ENCODE data around the gene LAG3. TPM values are rescaled to one million over a fixed set of nuclear protein-coding genes. Genes with fewer than 3 reads are reported as not detected.

The LAG3 gene
- total and polyA plus RNA-seq, 10 of the 15 experiments (the other 5 are each of a cell fraction or from before 2014, with no cell fraction given), result 0.52 to 4.2 (median 1.0) TPM; not detected in 1

DNA sequence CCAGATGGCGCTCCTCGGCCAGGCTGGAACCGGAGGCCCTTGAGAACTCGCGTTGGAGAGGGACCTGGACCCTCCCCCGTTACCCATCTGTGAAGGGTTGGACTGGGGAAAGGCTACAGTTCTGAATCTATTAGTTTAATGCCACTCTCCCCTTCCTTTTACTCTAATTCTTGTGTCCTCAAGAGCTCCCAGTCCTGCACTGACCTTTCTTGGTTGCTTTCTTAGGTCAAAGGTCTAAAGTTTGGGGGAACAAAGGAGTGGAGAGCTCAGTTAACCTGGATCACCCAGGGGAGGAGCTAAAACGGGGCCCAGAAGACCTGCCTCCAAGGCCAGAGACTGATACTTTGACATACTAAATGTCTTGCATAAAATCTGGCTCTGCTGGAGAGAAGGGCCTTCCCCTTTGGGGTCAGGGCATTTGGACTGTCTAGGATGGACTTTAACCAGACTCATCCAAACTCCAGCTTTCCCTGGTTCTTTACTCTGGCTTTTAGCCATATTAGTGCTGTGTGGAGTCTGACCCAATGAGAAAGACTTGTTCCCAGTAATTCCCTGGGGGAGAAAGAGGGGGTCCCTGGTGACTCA, 18.5 kb upstream of the LAG3 start:
- Histone ChIP-seq H3K9ac (ENCODE audit: control insufficient read depth, insufficient read depth, low read length) (no peak overlapping the region; the same call in 1 of the 2 replicates), H3K4me2 (ENCODE audit: control insufficient read depth, insufficient read depth) (peak overlapping the region; percentile 69)

More for the DNA sequence above, 18.5 kb upstream of the LAG3 start:
- POLR2A ChIA-PET, result interaction anchor here (0.8 to 4.5 kb wide), 28 partner anchors 10 to 214 kb away, joined by 3 to 60 read pairs (median 4); partner anchors contain the start of genes C12orf57, CDCA3, COPS7A and LAG3
- SMC1A ChIA-PET (ENCODE audit: uncharacterized antibody, unreplicated experiment), result interaction anchor here (0.6 to 4.8 kb wide), 29 partner anchors 9 to 181 kb away, joined by 3 to 84 read pairs (median 7); partner anchors contain the start of genes CD4, CDCA3, COPS7A and GNB3
- Histone ChIP-seq H3K4me1 (ENCODE audit: control insufficient read depth, insufficient read depth, low read length) (peaks cover 17% of the 10 kb centered on the region), H3K27me3 (replicated peaks in 1 of 2; ENCODE audit: control insufficient read depth in 2 of 2, insufficient read depth in 2 of 2, low read length in 1 of 2) (no peaks in the 10 kb centered on the region), H3K9me3 (replicated peaks; ENCODE audit: control insufficient read depth, insufficient read depth, low read length) (no peaks in the 10 kb centered on the region), H3K36me3 (ENCODE audit: control insufficient read depth in 2 of 2, insufficient read depth in 2 of 2, low read length in 1 of 2) (peaks cover 5 to 12% of the 10 kb centered on the region in 2 experiments; a peak in 3 of 4 replicates), H3K4me3 (no peak overlapping the region), H3K27ac (ENCODE audit: control insufficient read depth, insufficient read depth) (peak overlapping the region; percentile 99; the same call in 1 of the 2 replicates), H3K79me2 (ENCODE audit: control insufficient read depth, insufficient read depth, low read length) (peaks cover 18% of the 10 kb centered on the region), H2AFZ (ENCODE audit: control insufficient read depth, low read depth, low read length) (peak overlapping the region; percentile 54), H4K20me1 (ENCODE audit: control insufficient read depth, insufficient read depth) (no peaks in the 10 kb centered on the region)
- TF ChIP-seq ZNF24 (IDR thresholded peaks at IDR 0.05) (no peak), TARDBP (IDR thresholded peaks at IDR 0.05; ENCODE audit: borderline replicate concordance) (peak; percentile 2; the same call in 1 of the 2 replicates), IKZF2 (IDR thresholded peaks at IDR 0.05) (no peak; a peak in 1 of 4 replicates), JUNB (IDR thresholded peaks at IDR 0.05) (no peak), SMARCA5 (IDR thresholded peaks at IDR 0.05) (0 out of 2 replicates have a peak, but pooled peaks have one; percentile 42), NR2C1 (IDR thresholded peaks at IDR 0.05) (peak; percentile 35; the same call in 1 of the 2 replicates), NR2F1 (conservative IDR thresholded peaks at IDR 0.05) (peak; percentile 87), RAD21 (IDR thresholded peaks at IDR 0.05; ENCODE audit: insufficient read depth, low read depth, low read length) (peak; percentile 93), SMC3 (IDR thresholded peaks at IDR 0.05; ENCODE audit: borderline replicate concordance, low read length) (peak; percentile 97), SP1 (IDR thresholded peaks at IDR 0.05; ENCODE audit: low read depth, low read length) (peak; percentile 0), WRNIP1 (IDR thresholded peaks at IDR 0.05; ENCODE audit: borderline replicate concordance, low read depth, low read length) (0 out of 2 replicates have a peak, but pooled peaks have one; percentile 42), EGR1 (IDR thresholded peaks at IDR 0.05; ENCODE audit: borderline replicate concordance in 1 of 2, low read depth in 2 of 2, low read length in 2 of 2) (no peak)
- TF ChIP-seq, protein P1, sequence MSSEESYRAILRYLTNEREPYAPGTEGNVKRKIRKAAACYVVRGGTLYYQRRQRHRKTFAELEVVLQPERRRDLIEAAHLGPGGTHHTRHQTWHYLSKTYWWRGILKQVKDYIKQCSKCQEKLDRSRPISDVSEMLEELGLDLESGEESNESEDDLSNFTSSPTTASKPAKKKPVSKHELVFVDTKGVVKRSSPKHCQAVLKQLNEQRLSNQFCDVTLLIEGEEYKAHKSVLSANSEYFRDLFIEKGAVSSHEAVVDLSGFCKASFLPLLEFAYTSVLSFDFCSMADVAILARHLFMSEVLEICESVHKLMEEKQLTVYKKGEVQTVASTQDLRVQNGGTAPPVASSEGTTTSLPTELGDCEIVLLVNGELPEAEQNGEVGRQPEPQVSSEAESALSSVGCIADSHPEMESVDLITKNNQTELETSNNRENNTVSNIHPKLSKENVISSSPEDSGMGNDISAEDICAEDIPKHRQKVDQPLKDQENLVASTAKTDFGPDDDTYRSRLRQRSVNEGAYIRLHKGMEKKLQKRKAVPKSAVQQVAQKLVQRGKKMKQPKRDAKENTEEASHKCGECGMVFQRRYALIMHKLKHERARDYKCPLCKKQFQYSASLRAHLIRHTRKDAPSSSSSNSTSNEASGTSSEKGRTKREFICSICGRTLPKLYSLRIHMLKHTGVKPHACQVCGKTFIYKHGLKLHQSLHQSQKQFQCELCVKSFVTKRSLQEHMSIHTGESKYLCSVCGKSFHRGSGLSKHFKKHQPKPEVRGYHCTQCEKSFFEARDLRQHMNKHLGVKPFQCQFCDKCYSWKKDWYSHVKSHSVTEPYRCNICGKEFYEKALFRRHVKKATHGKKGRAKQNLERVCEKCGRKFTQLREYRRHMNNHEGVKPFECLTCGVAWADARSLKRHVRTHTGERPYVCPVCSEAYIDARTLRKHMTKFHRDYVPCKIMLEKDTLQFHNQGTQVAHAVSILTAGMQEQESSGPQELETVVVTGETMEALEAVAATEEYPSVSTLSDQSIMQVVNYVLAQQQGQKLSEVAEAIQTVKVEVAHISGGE (CRISPR knock-in tag; IDR thresholded peaks at IDR 0.05), result no peak
- TF ChIP-seq, protein P2, sequence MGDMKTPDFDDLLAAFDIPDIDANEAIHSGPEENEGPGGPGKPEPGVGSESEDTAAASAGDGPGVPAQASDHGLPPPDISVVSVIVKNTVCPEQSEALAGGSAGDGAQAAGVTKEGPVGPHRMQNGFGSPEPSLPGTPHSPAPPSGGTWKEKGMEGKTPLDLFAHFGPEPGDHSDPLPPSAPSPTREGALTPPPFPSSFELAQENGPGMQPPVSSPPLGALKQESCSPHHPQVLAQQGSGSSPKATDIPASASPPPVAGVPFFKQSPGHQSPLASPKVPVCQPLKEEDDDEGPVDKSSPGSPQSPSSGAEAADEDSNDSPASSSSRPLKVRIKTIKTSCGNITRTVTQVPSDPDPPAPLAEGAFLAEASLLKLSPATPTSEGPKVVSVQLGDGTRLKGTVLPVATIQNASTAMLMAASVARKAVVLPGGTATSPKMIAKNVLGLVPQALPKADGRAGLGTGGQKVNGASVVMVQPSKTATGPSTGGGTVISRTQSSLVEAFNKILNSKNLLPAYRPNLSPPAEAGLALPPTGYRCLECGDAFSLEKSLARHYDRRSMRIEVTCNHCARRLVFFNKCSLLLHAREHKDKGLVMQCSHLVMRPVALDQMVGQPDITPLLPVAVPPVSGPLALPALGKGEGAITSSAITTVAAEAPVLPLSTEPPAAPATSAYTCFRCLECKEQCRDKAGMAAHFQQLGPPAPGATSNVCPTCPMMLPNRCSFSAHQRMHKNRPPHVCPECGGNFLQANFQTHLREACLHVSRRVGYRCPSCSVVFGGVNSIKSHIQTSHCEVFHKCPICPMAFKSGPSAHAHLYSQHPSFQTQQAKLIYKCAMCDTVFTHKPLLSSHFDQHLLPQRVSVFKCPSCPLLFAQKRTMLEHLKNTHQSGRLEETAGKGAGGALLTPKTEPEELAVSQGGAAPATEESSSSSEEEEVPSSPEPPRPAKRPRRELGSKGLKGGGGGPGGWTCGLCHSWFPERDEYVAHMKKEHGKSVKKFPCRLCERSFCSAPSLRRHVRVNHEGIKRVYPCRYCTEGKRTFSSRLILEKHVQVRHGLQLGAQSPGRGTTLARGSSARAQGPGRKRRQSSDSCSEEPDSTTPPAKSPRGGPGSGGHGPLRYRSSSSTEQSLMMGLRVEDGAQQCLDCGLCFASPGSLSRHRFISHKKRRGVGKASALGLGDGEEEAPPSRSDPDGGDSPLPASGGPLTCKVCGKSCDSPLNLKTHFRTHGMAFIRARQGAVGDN (IDR thresholded peaks at IDR 0.05), result 0 out of 2 replicates have a peak, but pooled peaks have one; percentile 35
- ATAC-seq (no peak), DNase-seq (ENCODE audit: low read depth, low spot score) (no peak), FAIRE-seq (no peak)
- RAD21 ChIA-PET (ENCODE audit: unreplicated experiment), result interaction anchor here (0.6 to 4.4 kb wide), 28 partner anchors 9 to 261 kb away, joined by 3 to 68 read pairs (median 7); partner anchors contain the start of genes CDCA3, COPS7A, GPR162 and MRPL51
- in situ Hi-C loops (cut with MboI) (loop anchor here (5.0 kb wide), 1 partner anchor 73 kb away; the partner anchor contains the start of gene P3H3), intact Hi-C loops (cut with micrococcal nuclease; ENCODE audit: unreplicated experiment) (loop anchor here (1.0 kb wide), 4 partner anchors 10 to 71 kb away; partner anchors contain the start of gene ZNF384)
- no TSS peak for BruUV-seq (replicated peaks)
- WGBS (ENCODE audit: insufficient coverage, insufficient replicate concordance, low lambda C conversion rate, missing lambda C conversion rate), result 1% methylated on average over 7 of the region's 7 CpGs
- CTCF ChIA-PET, result interaction anchor here (0.7 to 10.9 kb wide), 40 partner anchors 8 to 225 kb away, joined by 3 to 221 read pairs (median 4); partner anchors contain the start of genes CD4, CDCA3, COPS7A and GPR162

Measured in GM12878 (cell line).